DMS153 (cell line): Measurements from ENCODE around the gene MAJIN.

Source experiments
- DNase-seq: peaks from one replicate; lab custom pipeline; 2025; lab: John Stamatoyannopoulos, UW

The MAJIN gene

DNA sequence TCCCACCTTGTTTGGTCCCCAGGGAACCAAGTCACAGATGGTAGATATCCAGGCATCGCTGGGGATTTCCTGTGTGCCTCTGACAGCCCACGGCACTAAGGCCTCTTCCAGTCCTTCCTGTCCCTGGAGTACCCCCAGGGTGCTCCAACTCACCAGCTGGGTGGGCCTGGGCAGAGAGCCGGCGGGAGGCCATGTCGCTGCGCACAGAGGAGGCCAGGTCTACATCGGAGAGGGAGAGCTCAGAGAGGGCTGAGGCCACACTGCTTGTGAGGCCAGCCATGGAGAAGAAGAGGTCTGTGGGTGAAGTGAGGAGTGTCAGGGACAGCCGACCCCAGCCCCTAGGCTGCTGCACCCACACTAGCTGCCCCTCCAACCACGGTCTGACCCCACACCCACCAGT is 60.2 kb downstream of the MAJIN start:
- no peak for DNase-seq

DNA sequence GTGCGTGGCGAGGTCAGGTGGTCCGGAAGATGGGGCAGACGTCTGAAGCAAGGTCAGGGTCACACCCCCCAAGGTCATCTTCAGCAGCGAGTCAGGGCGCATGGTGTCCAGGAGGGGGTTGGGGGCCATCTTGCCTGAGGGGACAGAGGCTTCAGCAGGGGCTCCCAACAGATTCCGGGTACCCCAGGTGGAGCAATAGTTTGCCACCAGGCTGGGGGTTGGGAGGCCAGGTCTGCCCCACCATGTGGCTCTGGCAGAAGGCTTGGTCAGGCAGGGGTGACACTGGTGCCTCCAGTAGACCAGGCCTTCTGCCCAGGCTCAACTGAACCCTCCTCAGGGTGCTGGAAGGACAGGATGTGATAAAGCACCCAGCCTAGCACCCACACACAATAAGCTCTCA is 60.8 kb downstream of the MAJIN start:
- DNase-seq: no peak

DNA sequence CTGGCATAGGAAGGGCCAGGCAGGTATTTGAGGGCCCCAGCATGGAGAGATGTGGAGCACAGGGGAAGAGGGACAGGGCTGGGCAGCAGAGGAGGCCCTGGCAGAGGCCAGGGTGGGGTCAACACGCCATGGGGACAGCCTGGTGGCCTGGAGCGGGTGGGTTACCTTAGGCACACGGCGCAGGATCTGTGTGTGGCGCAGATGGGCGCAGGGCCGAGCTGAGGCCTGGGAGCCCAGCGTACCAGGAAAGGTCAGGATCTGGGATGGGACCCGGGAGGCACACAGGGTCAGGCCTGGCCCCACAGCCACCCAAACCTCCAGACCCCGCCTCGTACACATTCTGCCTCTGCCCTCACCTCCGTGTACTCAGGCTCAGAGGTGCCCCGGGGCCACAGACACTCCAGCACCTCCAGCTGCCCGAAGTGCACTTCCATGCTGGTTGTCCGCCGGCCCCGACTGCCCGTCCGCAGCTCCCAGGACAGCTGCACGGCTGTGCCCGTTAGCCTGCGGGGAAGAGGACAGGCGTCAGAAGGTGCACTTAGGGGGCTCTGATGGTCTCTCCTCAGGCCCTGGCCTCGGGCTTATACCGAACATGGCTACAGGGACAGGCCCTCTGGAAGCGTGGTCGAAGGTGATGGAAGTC is 61.3 kb downstream of the MAJIN start:
- DNase-seq: no peak

DNA sequence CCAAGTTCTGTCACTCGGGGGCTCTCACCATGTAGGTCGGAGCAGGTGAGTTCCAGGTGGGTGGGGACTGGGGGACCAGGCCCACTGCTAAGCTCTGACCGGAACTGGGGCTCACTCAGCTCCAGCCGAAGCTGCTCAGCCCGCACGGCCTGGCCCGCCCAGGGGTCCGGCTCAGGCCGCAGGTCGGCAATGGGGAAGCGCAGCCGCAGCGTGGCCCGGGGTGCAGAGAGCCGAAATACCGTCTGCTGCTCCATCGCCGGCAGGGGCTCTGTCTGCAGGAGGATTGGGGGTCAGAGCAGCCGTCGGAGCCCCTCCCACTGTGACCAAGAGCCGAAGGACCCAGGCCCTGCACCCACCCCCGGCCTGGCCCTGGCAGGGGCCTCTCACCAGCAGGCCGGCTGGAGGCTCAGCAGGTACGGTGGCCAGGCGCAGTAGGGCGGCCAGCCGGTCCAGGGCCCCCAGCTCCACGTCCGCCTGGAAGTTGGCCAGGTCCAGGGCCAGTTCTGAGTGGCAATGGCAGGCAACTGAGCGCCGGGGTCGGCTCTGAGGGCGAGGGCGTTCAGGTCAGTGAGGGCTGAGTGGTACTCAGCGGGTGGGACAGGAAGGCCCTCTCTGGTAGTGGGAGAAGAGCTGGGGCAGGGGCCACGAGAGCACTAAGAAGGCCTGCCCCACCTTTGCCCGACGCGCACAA is 62.1 kb downstream of the MAJIN start:
- no peak for DNase-seq

DNA sequence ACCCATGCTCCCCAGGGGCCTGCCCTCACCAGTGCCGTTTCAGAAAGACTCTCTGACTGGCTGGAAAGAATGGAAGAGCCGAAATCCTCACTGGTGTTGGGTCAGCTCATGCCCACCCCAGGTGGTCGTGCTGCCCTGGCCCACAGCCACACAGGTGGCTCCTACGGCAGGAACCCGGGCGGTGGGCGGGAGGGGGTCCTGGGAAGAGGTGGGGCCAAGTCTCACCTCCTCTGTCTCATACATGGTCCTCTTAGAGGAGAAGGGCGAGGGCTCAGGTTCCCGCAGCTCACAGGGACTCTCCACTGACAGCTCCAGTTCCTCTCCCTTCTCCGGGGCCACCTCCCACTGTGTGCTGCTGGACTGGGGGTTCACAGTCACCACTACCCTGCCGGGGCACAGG is 63.1 kb downstream of the MAJIN start:
- DNase-seq: no peak

DNA sequence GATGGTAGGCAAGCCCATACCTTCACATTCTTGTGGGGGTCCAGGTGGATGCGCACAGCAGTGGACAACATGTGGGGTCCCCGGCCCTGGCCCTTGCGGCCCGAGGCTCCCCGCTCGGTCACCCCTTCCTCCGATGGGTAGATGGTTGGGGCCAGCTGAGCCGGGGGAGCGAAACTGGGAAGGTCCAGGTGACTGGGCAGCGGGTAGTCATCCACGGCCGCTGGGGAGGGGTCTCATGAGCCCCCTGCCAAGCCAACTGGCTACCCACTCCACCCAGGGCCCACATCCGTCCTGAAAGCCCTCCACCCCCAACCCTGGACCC is 65.6 kb downstream of the MAJIN start:
- DNase-seq: no peak

DNA sequence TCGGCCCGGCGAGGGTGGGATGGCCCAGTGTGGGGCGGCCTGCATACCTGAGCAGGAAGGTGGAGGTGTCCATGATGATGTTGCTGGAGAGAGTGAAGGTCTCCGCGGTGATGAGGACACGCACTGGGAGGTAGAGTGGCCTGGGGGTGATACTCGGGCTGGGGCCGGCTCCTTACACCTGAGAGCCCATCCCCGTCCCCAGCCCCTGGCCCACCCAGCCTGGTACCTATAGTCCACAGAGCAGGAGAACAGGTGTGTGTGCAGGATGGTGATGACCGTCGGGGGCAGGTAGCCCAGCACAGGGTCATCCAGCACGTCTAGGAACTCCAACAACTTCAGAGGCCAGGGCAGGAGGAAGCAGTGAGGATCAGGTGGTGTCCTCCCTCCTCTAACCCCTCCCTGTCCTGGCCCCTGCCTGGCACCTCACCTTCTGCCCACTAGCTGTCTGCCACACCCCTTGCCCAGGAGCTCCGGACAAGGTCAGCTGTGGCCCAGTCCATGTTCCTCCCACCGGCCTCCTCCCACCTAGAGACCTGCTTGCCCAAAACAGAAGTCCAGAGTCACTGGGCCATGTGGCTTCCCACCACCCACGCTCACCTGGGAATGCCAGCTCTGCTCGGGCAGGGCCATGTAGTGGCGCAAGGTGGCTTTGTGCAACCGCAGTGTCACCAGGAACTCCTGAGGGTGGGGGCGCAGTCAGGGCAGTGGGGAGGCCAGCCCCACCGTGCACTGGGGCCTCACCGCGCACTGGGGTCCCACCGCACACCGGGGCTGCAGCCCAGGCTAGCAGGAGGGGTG is 66.2 kb downstream of the MAJIN start:
- DNase-seq: no peak

DNA sequence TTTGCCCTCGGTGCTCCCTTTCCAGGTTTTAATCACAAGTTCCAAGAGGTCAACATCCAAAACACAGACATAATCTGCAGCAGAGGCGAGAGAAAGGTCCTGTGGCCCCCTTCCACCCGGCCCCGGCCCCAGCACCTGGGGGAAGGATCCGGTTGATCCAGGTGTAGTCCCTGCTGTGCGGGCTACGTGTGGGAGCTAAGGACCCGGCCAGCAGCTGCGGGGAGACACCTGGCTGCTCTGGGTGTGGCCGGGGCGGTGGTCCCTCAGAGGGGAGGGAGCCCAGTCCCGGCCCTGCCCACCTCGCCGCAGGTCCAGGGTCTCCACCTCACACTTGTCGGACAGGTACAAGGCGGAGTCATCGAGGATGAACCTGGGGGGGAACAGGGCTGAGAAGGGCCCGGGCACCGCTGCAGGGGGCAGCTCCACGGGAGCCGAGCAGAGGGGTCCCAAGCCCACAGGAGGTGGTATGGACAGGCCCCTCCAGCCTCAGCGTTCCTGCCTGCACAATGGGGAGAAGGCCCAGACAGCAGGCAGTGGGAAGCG is 68.5 kb downstream of the MAJIN start:
- DNase-seq: no peak

DNA sequence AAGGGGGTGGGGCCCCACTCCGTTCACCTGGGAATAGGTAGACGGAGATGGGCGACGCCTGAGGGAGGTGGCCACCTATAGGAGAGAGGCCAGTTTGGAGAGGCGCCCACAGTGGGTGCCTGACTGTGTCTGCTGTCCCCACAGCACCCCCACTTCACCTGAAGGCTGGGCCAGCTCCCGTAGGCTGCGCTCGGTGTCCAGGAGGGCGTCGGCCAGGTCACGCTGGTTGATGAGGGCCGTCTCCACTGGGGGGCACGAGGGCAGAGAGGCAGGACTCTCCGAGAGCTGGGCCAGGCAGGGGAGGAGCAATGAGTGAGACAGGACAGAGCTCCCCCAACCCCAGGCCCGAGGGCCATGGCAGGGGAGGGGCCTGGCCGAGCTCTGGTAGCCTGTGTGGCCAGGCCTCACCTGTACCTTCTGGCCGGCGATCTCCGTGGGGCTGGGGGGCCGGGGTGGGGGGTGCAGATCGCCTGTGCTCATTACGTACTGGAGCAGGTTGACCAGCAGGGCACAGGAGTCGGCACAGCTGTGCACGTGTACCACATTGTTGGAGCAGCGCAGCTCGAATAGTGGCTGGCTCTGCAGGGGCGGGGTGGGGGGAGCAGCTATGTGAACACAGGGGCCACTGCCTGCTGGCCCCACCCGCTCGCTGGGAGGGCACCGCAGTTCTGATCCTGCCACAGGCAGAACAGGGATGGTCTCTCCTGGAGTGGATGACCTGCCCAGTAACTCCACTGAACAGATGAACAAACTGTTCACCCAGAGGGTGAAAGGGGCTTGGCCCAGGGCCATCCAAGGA is 69.6 kb downstream of the MAJIN start:
- DNase-seq: no peak

DNA sequence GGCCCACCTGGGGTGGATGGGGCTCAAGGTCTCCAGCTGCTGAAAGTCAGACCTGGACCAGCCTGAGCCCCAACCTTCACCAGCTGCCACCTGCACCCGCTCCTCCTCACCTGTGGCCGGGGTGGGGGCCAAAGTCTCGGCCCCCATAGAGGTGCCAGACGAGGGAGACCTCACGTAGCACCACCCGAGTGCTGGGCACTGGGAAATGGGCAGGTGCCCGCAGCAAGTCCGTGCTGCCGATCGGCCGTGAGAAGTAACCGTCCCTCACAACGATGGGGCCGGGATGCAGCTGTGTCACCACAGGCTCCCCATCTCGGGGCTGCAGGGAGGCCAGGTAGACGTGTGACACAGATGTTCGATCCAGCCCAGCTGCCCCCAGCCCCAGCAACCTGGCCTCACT is 71.1 kb downstream of the MAJIN start:
- no peak for DNase-seq

DNA sequence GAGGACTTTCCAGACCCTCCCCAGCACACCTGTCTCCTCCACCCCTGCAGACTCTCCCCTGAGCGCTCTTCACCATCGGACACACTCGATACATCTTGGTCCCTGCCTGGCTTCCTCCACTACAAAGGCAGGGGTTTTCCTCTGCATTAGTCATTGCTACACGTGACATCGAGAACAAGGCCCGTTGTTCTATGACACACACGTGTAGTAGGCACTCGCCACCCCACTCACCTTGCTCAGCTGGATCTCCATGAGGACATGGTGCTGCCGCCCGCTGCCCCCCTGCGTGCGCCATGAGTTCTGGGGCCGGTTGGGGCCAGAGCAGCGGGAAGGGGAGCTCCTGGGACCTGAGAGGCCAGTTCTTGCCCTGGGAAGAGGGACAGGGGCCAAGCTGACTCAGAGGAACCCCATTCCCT is 71.6 kb downstream of the MAJIN start:
- DNase-seq: no peak

DNA sequence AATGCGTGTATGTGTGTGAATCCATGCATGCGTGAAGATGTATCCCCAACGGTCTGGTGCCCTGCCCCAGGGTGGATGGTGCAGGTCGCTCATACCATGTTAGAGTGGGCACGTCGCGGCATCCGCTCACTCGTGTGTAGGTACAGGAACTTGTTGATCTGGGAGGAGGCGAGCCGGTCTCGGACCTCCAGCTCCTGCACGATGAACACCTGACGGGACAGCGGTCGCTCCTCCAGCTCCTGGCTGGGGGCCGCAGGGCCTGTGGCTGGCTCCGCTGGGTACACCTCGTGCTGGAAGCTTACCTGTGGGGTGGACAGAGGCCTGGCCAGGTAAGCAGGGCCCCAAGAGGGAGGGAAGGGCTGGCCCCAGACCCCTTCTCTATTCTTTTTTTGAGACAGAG is 73.4 kb downstream of the MAJIN start:
- no peak for DNase-seq

DNA sequence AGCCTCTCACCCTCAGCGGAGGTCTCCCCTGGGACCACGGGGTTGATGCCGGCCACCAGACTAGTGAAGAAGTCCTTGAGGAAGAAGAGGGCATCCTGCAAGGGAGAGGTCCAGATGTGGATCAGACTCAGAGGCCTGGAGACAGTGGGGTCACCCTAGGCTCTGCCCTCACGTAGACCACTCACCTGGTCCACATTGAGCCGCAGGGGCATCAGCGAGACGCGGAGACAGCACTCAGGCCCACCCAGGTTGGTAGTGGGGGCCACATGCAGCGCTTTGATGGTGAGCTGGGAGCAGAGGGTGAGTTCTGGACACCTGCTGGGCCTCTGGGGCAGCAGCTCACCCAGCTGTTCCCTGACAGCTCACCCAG is 73.8 kb downstream of the MAJIN start:
- DNase-seq: no peak

DNA sequence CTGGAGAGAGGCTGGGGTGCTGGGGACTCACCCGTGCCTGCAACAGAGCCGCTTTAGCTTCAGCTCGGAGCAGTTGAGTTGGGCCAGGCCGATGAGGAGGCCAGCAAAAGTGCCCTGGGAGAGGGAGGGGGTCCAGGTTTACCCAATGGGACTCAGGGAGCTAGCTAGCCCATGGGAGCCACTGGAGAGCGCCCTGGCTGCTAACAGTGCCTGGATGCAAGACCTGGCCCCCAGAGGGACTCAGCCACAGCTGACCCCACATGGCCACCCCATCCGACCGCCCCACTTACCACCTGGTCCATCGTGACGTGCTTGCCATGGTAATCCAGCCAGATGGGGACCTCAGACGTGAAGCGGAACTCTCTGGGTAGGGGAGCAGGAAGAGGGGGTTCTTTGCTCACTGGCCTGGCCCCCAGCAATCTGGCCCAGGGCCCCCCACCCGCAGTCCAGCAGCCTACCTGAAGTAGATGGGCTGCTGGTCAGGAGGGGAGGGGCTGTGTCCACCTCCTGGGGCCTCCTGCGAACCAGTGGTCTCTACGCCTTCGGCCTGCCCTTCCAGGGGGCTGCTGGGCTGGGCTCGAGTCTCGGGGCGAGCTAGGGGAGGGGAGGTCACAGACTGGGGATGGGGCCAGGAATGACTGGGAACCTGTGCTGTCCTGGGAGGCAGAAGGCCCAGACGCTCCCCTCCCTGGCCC is 74.4 kb downstream of the MAJIN start:
- no peak for DNase-seq

DNA sequence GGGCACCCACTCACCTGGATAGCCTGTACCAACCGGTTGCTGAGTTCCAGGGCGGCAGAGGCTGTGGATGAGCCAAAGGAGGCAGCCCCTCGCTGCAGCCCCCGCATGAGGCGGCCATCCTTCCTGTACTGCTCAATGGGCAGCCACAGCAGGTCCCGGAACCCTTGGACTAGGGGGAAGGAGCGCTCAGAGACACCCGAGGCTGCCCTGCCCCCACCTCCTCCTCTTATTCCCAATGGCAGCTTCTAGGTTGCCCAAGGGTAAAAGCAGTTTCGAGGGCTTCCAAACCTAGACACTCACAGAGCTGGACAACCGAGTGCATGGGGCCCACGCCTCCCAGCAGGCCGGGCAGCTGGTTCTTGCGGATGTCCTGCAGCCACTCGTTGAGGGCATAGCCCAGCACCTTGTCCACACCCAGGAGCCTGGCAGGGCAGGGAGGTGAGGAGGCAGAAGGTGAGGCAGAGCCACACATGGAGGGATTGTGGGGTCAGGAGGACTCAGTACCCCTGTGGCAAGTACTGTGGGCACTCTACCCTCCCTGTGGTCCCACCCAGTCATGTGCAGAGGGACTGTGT is 75.4 kb downstream of the MAJIN start:
- no peak for DNase-seq

DNA sequence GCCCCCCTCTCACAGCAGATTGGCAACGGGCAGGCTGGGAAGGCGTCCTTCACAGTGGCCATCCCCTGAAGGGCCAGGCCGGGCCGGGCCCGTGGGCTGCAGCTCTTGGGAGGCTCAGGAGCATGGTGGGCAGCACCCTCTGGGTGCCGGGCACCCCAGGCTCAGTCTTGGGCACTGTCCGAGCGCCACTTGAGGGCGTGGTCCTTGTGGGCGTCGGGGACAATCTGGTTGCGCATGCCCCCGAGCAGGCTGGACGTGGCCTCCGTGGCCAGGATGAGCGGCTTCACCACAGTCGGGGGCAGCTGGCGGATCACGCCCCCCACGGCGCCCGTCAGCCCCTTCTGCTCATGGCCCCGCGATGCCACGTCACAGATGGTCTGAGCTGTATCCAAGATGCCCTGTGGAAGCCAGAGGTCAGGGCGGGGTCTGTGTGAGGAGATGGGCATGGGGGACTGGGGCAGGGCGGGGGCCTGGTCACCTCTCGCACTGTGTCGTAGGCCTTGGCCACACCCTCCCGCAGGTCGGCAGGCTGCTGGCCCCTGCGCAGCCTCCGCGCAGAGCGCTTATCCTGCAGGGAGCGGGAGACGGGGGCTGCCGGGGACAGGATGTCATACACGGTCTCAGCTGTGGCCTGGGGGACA is 77.0 kb downstream of the MAJIN start:
- DNase-seq: no peak

DNA sequence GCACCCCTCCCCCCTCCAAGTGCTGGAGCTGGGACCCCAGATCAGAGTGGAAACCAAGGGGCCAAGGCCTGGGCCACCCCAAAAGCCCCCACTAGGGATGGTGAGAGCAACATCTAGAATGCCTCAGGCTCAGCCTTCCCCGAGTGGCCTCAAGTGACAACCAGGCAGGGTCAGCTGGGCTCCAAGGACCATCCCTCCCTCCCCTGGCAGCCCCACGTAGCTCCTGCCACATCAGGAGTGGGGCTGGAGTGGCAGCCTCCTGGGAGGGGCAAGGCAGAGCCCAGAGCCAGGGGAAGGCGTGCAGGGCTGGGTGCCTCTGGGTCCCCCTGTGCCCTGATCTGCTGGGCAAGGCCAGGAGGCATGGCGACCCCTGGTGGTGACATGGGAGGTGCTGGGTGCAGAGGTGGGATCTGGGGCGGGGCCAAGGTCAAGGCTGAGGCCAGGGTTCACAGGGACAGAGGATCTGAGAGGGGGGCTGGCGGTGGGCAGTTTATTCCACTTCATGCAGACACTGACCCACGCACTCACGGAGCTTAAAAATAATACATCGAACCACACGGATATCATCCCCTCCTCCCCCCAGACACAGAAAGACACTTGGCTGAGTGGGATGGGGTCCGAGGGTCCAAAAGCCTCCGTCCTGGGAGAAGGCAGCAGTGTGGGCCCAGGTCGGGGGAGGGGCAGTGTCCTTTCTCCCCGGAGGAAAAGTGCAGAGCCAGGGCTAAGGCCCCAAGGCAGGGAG is 77.7 kb downstream of the MAJIN start:
- DNase-seq: peak; percentile 27

DNA sequence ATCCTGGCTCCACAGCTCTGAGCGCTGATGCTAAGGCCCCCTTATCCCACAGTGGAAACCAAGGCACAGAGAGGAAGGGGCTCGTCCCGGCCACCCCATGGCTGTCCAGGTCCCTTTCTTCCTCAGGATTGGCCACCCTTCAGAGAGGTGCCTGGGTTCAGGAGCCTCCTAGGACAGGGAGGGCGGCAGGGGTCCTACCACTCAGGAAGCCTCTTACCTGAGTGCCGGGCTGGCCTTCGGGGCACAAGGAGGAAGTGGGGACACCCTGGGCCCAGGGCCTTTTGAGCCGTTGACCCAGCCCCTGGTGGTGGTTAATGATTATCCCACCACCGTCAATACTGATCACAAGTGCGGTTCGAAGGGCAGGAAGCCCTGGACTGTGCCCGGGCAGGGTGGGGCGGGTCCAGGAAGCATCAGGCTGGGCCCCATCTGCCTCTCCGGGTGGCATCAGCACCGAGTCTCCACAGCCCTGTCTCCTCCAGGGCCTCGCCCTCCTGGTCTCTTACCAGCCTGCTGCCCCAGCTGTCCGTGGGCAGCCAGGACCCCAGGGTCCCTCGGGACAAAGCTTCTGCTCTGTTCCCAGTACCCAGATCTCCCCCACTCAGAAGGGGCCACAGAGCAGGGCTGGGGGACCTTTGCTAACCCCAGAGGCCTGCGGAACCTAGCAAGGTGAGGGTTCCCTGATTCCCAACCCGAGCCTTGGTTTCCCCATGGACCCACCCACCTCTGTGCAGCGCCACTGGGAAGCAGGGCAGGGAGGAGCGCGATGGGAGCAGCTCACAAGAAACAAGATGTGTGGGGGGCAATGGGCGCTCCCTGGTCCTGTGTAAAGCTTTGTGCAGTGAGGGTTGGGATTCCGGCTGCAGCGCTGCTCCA is 78.5 kb downstream of the MAJIN start:
- no peak for DNase-seq

DNA sequence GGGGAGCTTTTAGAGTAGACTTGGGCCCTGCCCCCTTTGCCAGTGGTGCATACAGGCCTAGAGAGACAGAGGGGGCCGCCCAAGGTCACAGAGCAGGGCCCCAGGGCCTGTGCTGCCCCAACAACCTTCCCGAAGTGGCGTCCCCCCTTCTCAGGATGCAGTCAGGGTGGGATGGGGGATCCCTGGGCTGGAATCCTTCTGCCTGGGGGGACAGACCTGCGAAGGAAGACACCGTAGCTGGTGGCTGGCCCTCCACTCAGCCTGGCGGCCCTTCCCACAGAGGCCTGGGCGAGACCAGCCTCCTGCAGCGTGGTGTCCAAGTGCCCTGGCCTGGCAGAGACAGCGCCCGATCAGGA is 79.1 kb downstream of the MAJIN start:
- no peak for DNase-seq
